Mesenchymal stem cell (in vitro differentiated cells and primary cell): Measurements from ENCODE around the gene GOLGA6A.

Experiments
- DNase-seq: peaks from one replicate; pipeline ENCODE4 v3.0.0-alpha.2; 2013
- H2AFZ ChIP-seq: one replicate; pipeline ENCODE4 v1.6.1; 2013; ENCODE audit warnings: low read depth, mild to moderate bottlenecking, control low read depth, inconsistent platforms, low read length, moderate library complexity
- H2AK5ac ChIP-seq: 2 replicates; pipeline ENCODE4 v1.6.1; 2013; ENCODE audit warnings: low read length, moderate library complexity, mild to moderate bottlenecking, inconsistent platforms; ENCODE audit not compliant: severe bottlenecking
- H2BK120ac ChIP-seq: one replicate; pipeline ENCODE4 v1.6.1; 2013; ENCODE audit warnings: low read depth, mild to moderate bottlenecking, inconsistent platforms, low read length, moderate library complexity
- H2BK12ac ChIP-seq, 2 experiments: one replicate each; pipeline ENCODE4 v1.6.1; 2013; ENCODE audit warnings: inconsistent platforms in 2 of 2, low read length in 2 of 2, mild to moderate bottlenecking in 2 of 2, moderate library complexity in 2 of 2, control low read depth in 1 of 2
- H2BK15ac ChIP-seq: one replicate; pipeline ENCODE4 v1.6.1; 2013; ENCODE audit warnings: mild to moderate bottlenecking, low read depth, inconsistent platforms; ENCODE audit not compliant: poor library complexity, severe bottlenecking
- H2BK5ac ChIP-seq: 2 replicates; pipeline ENCODE4 v1.6.1; 2013; ENCODE audit warnings: low read depth, mild to moderate bottlenecking, low read length, control low read depth, inconsistent platforms; ENCODE audit not compliant: poor library complexity, severe bottlenecking
- H3K14ac ChIP-seq, 2 experiments: one replicate each; pipeline ENCODE4 v1.6.1; 2013; ENCODE audit warnings: inconsistent platforms in 2 of 2, low read length in 2 of 2, control low read depth in 1 of 2, mild to moderate bottlenecking in 1 of 2, moderate library complexity in 1 of 2
- H3K18ac ChIP-seq, 2 experiments: one replicate each; pipeline ENCODE4 v1.6.1; 2013; ENCODE audit warnings: inconsistent platforms in 2 of 2, low read length in 2 of 2, control low read depth in 1 of 2, low read depth in 1 of 2, mild to moderate bottlenecking in 1 of 2
- H3K23ac ChIP-seq, 2 experiments: one replicate each; pipeline ENCODE4 v1.6.1; 2013; ENCODE audit warnings: inconsistent platforms in 2 of 2, low read length in 2 of 2, mild to moderate bottlenecking in 2 of 2, moderate library complexity in 2 of 2, control low read depth in 1 of 2
- H3K27ac ChIP-seq: 2 replicates; pipeline ENCODE4 v1.5.1; 2013; ENCODE audit warnings: mild to moderate bottlenecking, moderate library complexity, low read length, control low read depth, inconsistent platforms; ENCODE audit not compliant: poor library complexity, severe bottlenecking
- H3K27me3 ChIP-seq, 2 experiments: 2 replicates each; pipeline versions ENCODE4 v1.6.1 to v1.7.0; 2013; ENCODE audit warnings: low read length in 2 of 2, mild to moderate bottlenecking in 2 of 2, moderate library complexity in 2 of 2, control low read depth in 1 of 2, inconsistent platforms in 1 of 2; ENCODE audit not compliant: control insufficient read depth in 1 of 2, insufficient read depth in 1 of 2
- H3K36me3 ChIP-seq, 2 experiments: 2 replicates each; pipeline versions ENCODE4 v1.6.1 to v1.7.0; 2013; ENCODE audit warnings: low read length in 2 of 2, control low read depth in 1 of 2, inconsistent platforms in 1 of 2, low read depth in 1 of 2, mild to moderate bottlenecking in 1 of 2; ENCODE audit not compliant: insufficient read depth in 2 of 2, control insufficient read depth in 1 of 2
- H3K4ac ChIP-seq, 2 experiments: one replicate each; pipeline ENCODE4 v1.6.1; 2013; ENCODE audit warnings: inconsistent platforms in 2 of 2, low read length in 2 of 2, mild to moderate bottlenecking in 2 of 2, moderate library complexity in 2 of 2, control low read depth in 1 of 2, low read depth in 1 of 2
- H3K4me1 ChIP-seq: 2 replicates; pipeline ENCODE4 v1.6.1; 2013; ENCODE audit warnings: low read depth, low read length, control low read depth; ENCODE audit not compliant: control insufficient read depth, insufficient read depth
- H3K4me2 ChIP-seq: 2 replicates; pipeline ENCODE4 v1.6.1; 2013; ENCODE audit warnings: low read length, mild to moderate bottlenecking, inconsistent platforms; ENCODE audit not compliant: poor library complexity, severe bottlenecking
- H3K4me3 ChIP-seq, 2 experiments: 2 replicates each; pipeline versions ENCODE4 v1.5.1 to v1.7.0; 2013; ENCODE audit warnings: low read length in 2 of 2, mild to moderate bottlenecking in 2 of 2, control low read depth in 1 of 2, low read depth in 1 of 2; ENCODE audit not compliant: insufficient read depth in 1 of 2
- H3K79me1 ChIP-seq: replicated peaks from 2 replicates; pipeline ENCODE4 v1.6.1; 2013; ENCODE audit warnings: mild to moderate bottlenecking, control low read depth, low read length, inconsistent platforms; ENCODE audit not compliant: poor library complexity, severe bottlenecking
- H3K9ac ChIP-seq: 2 replicates; pipeline ENCODE4 v1.7.0; 2013; ENCODE audit warnings: mild to moderate bottlenecking, low read length, moderate library complexity
- H3K9me3 ChIP-seq: 2 replicates; pipeline ENCODE4 v1.7.0; 2013; ENCODE audit warnings: mild to moderate bottlenecking, low read length; ENCODE audit not compliant: control insufficient read depth
- H4K8ac ChIP-seq: one replicate; pipeline ENCODE4 v1.6.1; 2013; ENCODE audit warnings: inconsistent platforms, mild to moderate bottlenecking, low read length, moderate library complexity
- H4K91ac ChIP-seq: one replicate; pipeline ENCODE4 v1.6.1; 2013; ENCODE audit warnings: mild to moderate bottlenecking, low read length, inconsistent platforms
- WGBS: methylation state at CpG from one replicate; pipeline ENCODE4 v1.1.7; 2013; ENCODE audit warnings: mixed read lengths; 5-methylcytosine and 5-hydroxymethylcytosine counted together

The GOLGA6A gene

DNA sequence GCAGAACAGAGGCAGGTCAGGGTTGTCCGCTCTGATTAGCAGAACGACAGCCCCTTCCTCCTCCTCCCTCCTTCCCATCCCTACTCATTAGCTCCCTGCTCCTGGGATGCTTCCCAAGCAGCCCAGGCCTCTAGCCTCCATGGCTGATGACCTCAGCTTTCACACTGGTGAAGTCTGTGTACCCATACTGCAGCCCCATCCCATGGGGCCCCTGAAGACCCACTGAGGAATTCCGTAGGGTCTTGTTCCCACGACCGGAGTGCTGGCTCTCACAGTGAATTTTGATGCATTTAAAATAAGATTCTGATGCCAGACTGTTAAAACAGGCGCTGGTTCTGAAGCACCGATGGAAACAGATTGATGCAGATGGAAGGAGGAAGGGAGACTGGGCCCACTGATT is 36.1 kb downstream of the GOLGA6A start:
- H2BK5ac ChIP-seq: no peak overlapping the region

DNA sequence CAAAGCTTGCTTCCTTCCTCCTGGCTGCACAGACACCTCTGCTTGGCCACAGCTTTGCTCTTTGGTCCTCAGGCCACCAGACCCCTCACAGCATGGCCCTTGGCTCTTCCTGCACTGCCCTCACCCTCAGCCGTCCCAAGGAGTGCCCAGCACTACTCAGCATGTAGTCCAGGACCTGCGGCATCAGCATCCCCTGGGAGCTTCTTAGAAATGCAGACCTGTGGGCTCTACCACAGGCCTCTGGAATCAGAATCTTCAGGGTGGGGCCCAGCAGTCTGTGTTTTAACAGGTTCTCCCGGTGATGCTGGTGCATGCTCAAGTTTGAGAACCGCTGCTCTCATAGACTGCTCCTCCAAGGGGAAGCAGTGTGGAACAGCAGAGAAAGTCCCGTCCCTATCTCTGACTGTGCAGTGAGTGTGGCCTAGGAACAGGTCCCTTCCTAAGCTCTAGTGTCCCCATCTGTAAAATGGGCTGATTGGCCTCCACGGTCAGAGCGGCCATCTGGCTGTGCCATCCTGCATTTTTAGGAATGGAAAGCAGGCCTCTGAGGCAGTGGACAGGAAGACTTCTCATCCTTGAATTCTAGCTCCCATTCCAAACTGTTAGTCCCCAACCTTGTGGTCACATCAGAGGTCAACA is 36.6 kb downstream of the GOLGA6A start:
- Histone ChIP-seq H2BK15ac (no peak overlapping the region), H3K4me1 (peaks cover 24% of the 10 kb centered on the region), H3K36me3 (peaks cover 23 to 50% of the 10 kb centered on the region in 2 experiments), H3K23ac (no peak overlapping the region), H2AK5ac (peak overlapping the region; percentile 23), H3K27ac (no peak overlapping the region), H3K9ac (no peak overlapping the region), H2BK12ac (no peak overlapping the region), H3K18ac (no peak overlapping the region), H4K91ac (no peak overlapping the region), H2BK120ac (no peak overlapping the region), H3K4me3 (no peak overlapping the region), H2AFZ (no peak overlapping the region), H3K14ac (no peak overlapping the region), H3K79me1 (peaks cover 4% of the 10 kb centered on the region), H3K4me2 (no peak overlapping the region), H3K27me3 (no peaks in the 10 kb centered on the region), H2BK5ac (no peak overlapping the region), H4K8ac (no peak overlapping the region), H3K9me3 (no peaks in the 10 kb centered on the region), H3K4ac (no peak overlapping the region)
- DNase-seq: no peak
- WGBS: 81% methylated on average over 7 of the region's 7 CpGs

More for the DNA sequence above, 36.1 kb downstream of the GOLGA6A start:
- no peak overlapping the region for H2AK5ac ChIP-seq
- H2BK120ac ChIP-seq: no peak overlapping the region
- no peak overlapping the region for H4K91ac ChIP-seq
- H2BK15ac ChIP-seq: no peak overlapping the region
- H3K9me3 ChIP-seq: no peaks in the 10 kb centered on the region
- H3K14ac ChIP-seq: no peak overlapping the region
- H3K4ac ChIP-seq: no peak overlapping the region
- H3K9ac ChIP-seq: no peak overlapping the region
- no peak overlapping the region for H4K8ac ChIP-seq
- no peak overlapping the region for H2AFZ ChIP-seq
- no peak overlapping the region for H2BK12ac ChIP-seq
- H3K18ac ChIP-seq: no peak overlapping the region
- no peak overlapping the region for H3K23ac ChIP-seq
- H3K79me1 ChIP-seq: peaks cover 4% of the 10 kb centered on the region
- no peaks in the 10 kb centered on the region for H3K27me3 ChIP-seq
- H3K4me1 ChIP-seq: peaks cover 20% of the 10 kb centered on the region
- DNase-seq: no peak
- no peak overlapping the region for H3K4me3 ChIP-seq
- H3K4me2 ChIP-seq: no peak overlapping the region
- H3K36me3 ChIP-seq: peaks cover 23 to 46% of the 10 kb centered on the region in 2 experiments
- 87% methylated on average over 7 of the region's 7 CpGs for WGBS
- H3K27ac ChIP-seq: no peak overlapping the region

DNA sequence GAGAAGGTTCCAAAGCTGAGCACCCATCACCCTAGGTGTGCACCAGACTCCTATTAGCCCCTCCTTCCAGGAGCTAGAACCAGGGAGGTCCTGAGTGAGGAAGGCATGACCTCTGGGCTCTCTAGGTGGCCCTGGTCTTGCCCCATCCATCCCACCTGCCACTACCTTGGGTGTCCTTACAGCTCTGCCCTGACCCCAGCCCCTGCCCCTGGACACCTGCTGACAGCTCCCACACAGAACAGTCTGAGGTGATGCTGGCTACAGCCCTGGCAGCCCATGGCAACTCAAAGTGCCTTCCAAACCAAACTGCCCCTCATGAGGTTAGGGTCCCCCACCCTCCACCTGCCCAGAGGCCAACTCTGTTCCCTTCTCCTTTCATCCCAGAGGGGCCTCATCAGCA is 37.2 kb downstream of the GOLGA6A start:
- Histone ChIP-seq H3K4me3 (no peak overlapping the region), H3K4me2 (no peak overlapping the region), H3K4me1 (peaks cover 24% of the 10 kb centered on the region), H2BK120ac (no peak overlapping the region), H4K8ac (no peak overlapping the region), H2BK12ac (no peak overlapping the region), H3K9ac (no peak overlapping the region), H3K4ac (no peak overlapping the region), H2AK5ac (no peak overlapping the region), H3K14ac (no peak overlapping the region), H2AFZ (no peak overlapping the region), H3K79me1 (peaks cover 4% of the 10 kb centered on the region), H4K91ac (no peak overlapping the region), H2BK5ac (no peak overlapping the region), H3K23ac (no peak overlapping the region), H3K27me3 (no peaks in the 10 kb centered on the region), H3K36me3 (peaks cover 23 to 50% of the 10 kb centered on the region in 2 experiments), H2BK15ac (no peak overlapping the region), H3K9me3 (no peaks in the 10 kb centered on the region), H3K18ac (no peak overlapping the region), H3K27ac (no peak overlapping the region)
- no peak for DNase-seq

DNA sequence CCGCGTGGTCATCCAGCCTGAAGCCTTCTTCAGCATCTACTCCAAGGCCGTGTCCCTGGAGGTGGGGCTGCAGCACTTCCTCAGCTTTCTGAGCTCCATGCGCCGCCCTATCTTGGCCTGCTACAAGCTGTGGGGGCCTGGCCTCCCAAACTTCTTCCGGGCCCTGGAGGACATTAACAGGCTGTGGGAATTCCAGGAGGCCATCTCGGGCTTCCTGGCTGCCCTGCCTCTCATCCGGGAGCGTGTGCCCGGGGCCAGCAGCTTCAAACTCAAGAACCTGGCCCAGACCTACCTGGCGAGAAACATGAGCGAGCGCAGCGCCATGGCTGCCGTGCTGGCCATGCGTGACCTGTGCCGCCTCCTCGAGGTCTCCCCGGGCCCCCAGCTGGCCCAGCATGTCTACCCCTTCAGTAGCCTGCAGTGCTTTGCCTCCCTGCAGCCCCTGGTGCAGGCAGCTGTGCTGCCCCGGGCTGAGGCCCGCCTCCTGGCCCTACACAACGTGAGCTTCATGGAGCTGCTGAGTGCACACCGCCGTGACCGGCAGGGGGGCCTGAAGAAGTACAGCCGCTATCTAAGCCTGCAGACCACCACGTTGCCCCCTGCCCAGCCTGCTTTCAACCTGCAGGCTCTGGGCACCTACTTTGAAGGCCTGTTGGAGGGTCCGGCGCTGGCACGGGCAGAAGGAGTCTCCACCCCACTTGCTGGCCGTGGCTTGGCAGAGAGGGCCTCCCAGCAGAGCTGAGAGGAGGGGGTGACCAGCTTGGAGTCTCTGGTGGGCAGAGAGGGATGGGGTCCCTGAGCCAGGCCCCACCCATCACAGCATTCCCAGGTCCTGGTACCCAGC is 37.9 kb downstream of the GOLGA6A start:
- Histone ChIP-seq H3K4me1 (peaks cover 26% of the 10 kb centered on the region), H4K91ac (no peak overlapping the region), H3K4me3 (no peak overlapping the region), H2AFZ (no peak overlapping the region), H3K18ac (no peak overlapping the region), H3K9me3 (no peaks in the 10 kb centered on the region), H2AK5ac (no peak overlapping the region), H3K9ac (peak overlapping the region; percentile 18), H2BK5ac (no peak overlapping the region), H3K36me3 (peaks cover 23 to 50% of the 10 kb centered on the region in 2 experiments), H3K27me3 (no peaks in the 10 kb centered on the region), H3K4me2 (no peak overlapping the region), H2BK15ac (peak overlapping the region; percentile 44), H4K8ac (no peak overlapping the region), H3K79me1 (peaks cover 4% of the 10 kb centered on the region), H3K14ac (no peak overlapping the region), H3K27ac (no peak overlapping the region), H3K23ac (no peak overlapping the region), H2BK12ac (no peak overlapping the region), H2BK120ac (no peak overlapping the region), H3K4ac (no peak overlapping the region)
- 90% methylated on average over 31 of the region's 31 CpGs for WGBS
- no peak for DNase-seq
